ENCODE measurements around the gene S100A13. TPM values are rescaled to one million over a fixed set of nuclear protein-coding genes. Genes with fewer than 3 reads are reported as not detected.

The S100A13 gene
- total and polyA plus RNA-seq, 9 of the 15 experiments (the other 6 are each of a cell fraction or from before 2014, with no cell fraction given) = 41.9 to 129 (median 58.0) TPM

DNA sequence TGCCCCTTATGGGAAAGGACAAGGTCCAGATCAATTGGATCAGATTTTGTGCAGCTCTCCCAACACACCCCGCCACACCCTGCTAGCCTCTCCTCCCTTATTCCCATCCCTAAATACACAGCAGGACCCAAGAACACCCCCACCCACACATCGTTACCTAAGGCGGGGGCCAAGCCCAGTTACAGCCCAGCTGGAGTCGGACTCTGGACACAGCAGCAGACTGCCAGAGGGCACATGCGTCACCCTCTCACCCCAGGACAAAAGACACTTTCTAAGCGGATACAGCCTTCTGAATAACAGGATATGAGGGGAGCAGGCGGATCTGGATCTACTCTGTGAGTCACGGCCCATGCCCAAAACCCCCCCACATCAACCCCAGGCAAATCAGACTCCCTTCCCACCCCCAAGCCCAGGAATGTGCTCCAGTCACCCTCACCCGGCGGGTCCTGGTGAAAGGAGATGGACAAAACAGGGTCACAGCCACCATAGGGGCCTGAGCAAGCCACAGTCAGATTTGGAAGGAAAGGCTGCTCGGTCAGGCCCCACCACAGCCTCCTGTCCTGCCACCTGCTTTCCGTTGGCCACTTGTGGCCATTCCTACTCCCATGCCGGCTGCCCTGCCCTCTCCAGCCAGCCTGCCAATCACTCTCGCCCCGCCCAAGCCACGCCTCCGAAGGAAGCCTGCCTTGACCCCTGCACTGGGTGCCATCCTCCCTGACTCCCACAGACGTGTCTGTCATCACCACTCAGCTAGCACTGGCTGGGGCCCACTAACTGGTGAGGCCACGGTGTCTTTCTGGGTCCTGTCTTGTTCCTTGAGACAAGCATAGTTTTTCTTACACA, 18.3 kb downstream of the S100A13 start (continued):
- TF ChIP-seq, protein P1, sequence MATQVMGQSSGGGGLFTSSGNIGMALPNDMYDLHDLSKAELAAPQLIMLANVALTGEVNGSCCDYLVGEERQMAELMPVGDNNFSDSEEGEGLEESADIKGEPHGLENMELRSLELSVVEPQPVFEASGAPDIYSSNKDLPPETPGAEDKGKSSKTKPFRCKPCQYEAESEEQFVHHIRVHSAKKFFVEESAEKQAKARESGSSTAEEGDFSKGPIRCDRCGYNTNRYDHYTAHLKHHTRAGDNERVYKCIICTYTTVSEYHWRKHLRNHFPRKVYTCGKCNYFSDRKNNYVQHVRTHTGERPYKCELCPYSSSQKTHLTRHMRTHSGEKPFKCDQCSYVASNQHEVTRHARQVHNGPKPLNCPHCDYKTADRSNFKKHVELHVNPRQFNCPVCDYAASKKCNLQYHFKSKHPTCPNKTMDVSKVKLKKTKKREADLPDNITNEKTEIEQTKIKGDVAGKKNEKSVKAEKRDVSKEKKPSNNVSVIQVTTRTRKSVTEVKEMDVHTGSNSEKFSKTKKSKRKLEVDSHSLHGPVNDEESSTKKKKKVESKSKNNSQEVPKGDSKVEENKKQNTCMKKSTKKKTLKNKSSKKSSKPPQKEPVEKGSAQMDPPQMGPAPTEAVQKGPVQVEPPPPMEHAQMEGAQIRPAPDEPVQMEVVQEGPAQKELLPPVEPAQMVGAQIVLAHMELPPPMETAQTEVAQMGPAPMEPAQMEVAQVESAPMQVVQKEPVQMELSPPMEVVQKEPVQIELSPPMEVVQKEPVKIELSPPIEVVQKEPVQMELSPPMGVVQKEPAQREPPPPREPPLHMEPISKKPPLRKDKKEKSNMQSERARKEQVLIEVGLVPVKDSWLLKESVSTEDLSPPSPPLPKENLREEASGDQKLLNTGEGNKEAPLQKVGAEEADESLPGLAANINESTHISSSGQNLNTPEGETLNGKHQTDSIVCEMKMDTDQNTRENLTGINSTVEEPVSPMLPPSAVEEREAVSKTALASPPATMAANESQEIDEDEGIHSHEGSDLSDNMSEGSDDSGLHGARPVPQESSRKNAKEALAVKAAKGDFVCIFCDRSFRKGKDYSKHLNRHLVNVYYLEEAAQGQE (IDR thresholded peaks at IDR 0.05; ENCODE audit: borderline replicate concordance) = no peak
- TF ChIP-seq, protein P1 (CRISPR knock-in tag; IDR thresholded peaks at IDR 0.05; ENCODE audit: low read depth) = no peak
- TF ChIP-seq ZBTB33 (CRISPR knock-in tag; IDR thresholded peaks at IDR 0.05) = 0 out of 2 replicates have a peak, but pooled peaks have one; percentile 15
- peak; percentile 65 for TF ChIP-seq RBFOX2 (IDR thresholded peaks at IDR 0.05; ENCODE audit: low read depth, low read length)
- no peak for TF ChIP-seq ZBTB5 (IDR thresholded peaks at IDR 0.05)
- peak; percentile 54 for TF ChIP-seq CBFA2T3 (IDR thresholded peaks at IDR 0.05)
- TF ChIP-seq NR2F6 (CRISPR knock-in tag; IDR thresholded peaks at IDR 0.05) = no peak
- TF ChIP-seq E2F3 (CRISPR knock-in tag; IDR thresholded peaks at IDR 0.05) = no peak
- 0 out of 2 replicates have a peak, but pooled peaks have one; percentile 39 for TF ChIP-seq SUPT5H (IDR thresholded peaks at IDR 0.05)
- TF ChIP-seq ZNF75A (CRISPR knock-in tag; IDR thresholded peaks at IDR 0.05) = no peak
- no peak for TF ChIP-seq PTTG1 (tag; IDR thresholded peaks at IDR 0.05; ENCODE audit: low read depth)
- no peak for TF ChIP-seq PML (IDR thresholded peaks at IDR 0.05; ENCODE audit: low read length)
- no peak for TF ChIP-seq CHD2 (IDR thresholded peaks at IDR 0.05; ENCODE audit: low read depth, low read length)
- TF ChIP-seq DLX4 (CRISPR knock-in tag; IDR thresholded peaks at IDR 0.05) = no peak
- TF ChIP-seq, protein P2, sequence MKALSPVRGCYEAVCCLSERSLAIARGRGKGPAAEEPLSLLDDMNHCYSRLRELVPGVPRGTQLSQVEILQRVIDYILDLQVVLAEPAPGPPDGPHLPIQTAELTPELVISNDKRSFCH (CRISPR knock-in tag; IDR thresholded peaks at IDR 0.05) = no peak
- TF ChIP-seq, protein P2 (tag; IDR thresholded peaks at IDR 0.05) = no peak

Measured in K562 (cell line).